Psoas muscle (tissue), 8 donors: ENCODE data around the gene ACBD7. TPM values are rescaled to one million over a fixed set of nuclear protein-coding genes. Genes with fewer than 3 reads are reported as not detected.
A peak's percentile ranks its signal among the peaks of the same experiment; 100 is the strongest.

ENCODE experiments used
- ATAC-seq, 4 donors: fragments of 200-7000 bp; cut with Tn5 transposase; one replicate each; pipeline ENCODE4 v1.9.1; 2020; ENCODE audit warnings: moderate library complexity in 3 of 4, mild to moderate bottlenecking in 2 of 4
- DNase-seq, 2 donors: peaks; one replicate each; pipeline ENCODE4 v3.0.0-alpha.2; 2020
- H3K27ac ChIP-seq: fragments of 200-600 bp; one replicate; pipeline ENCODE4 v1.8.0; 2022
- H3K27me3 ChIP-seq, 3 donors: fragments of 200-600 bp in 1 of 3; one replicate each; pipeline versions ENCODE4 v1.6.1 to v1.8.0; 2013 to 2022; ENCODE audit warnings: low read length in 2 of 3, mild to moderate bottlenecking in 2 of 3, moderate library complexity in 1 of 3; ENCODE audit not compliant: insufficient read depth in 3 of 3
- H3K36me3 ChIP-seq, 2 donors: fragments of 200-600 bp in 1 of 2; one replicate each; pipeline versions ENCODE4 v1.6.1 to v1.8.0; 2013 to 2022; ENCODE audit warnings: low read depth in 1 of 2, mild to moderate bottlenecking in 1 of 2, moderate library complexity in 1 of 2; ENCODE audit not compliant: insufficient read depth in 1 of 2
- H3K4me1 ChIP-seq: fragments of 200-600 bp; one replicate; pipeline ENCODE4 v1.8.0; 2022
- H3K4me3 ChIP-seq: fragments of 200-600 bp; one replicate; pipeline ENCODE4 v1.8.0; 2022; ENCODE audit warnings: mild to moderate bottlenecking
- H3K9me3 ChIP-seq: fragments of 200-600 bp; one replicate; pipeline ENCODE4 v1.8.0; 2022
- CTCF ChIP-seq: fragments of 200-600 bp; IDR thresholded peaks from one replicate; pipeline ENCODE4 v1.8.0; 2022; ENCODE audit warnings: antibody characterized with exemption
- WGBS, 3 donors: extraction: QIAGEN DNeasy Blood & Tissue Kit; methylation state at CpG; one replicate each; pipeline versions ENCODE4 v1.1.6 to v1.1.7; 2013; 5-methylcytosine and 5-hydroxymethylcytosine counted together
- intact Hi-C, 2 donors: fragments of 100-400 bp; cut with DNase I; formaldehyde crosslinking; loops; one replicate each; pipeline versions ENCODE4 v1.11.0 to v1.14.2; 2022
- polyA plus RNA-seq, 3 donors: library from polyadenylated mRNA; stranded (reverse); fragments of 200-250 nt; gene quantifications; one replicate each; pipeline ENCODE4 v1.2.3, GENCODE V29; 2013
- total RNA-seq, 4 donors: library from RNA; stranded (reverse); fragmentation: NEBNext Ultra II Directional in 2 of 4; extraction: Animal tissue kit (Norgen Biotek cat#: 25700) in 2 of 4; gene quantifications; one replicate each; pipeline versions ENCODE4 v1.2.1 to v1.2.4, GENCODE V29; 2021 to 2023
- donor health status: healthy with polysubstance abuse.
- donor health status: DM: no; HTN: no; CAD: no; lungs with moderate emphysema.
- donor health status: Bipolar disorder and iron deficiency.
- donor health status: healthy.
- donor health status: DM: yes; HTN: yes; CAD: no.
- donor health status: DM: no; HTN: no; CAD: no.
- donor health status: DM: no; HTN: no; CAD: no.
- donor health status: DM: yes; HTN: yes; CAD: no.

ACBD7 gene
- total and polyA plus RNA-seq, 7 donors, result 0.06 TPM; not detected in 6

- no peaks in the 10 kb centered on the region for H3K4me1 ChIP-seq
- 83% methylated on average over 5 of the region's 5 CpGs for WGBS, 3 donors
- no peak for TF ChIP-seq CTCF
- ATAC-seq (no peak), DNase-seq (no peak)
- H3K36me3 ChIP-seq, result no peaks in the 10 kb centered on the region
- H3K9me3 ChIP-seq, result no peaks in the 10 kb centered on the region
- H3K4me3 ChIP-seq, result no peak overlapping the region
- H3K27me3 ChIP-seq, result peaks cover 0 to 9% (median 0%) of the 10 kb centered on the region in 3 donors
- intact Hi-C loops, result no loop called here
- H3K27ac ChIP-seq, result no peak overlapping the region
Observed at GRCh38 chr10:15091418-15091817, 2.8 kb upstream of the ACBD7 start.

GRCh38 chr10:15084502-15084922 lies 4.1 kb downstream of the ACBD7 start:
- no peak for TF ChIP-seq CTCF
- no peaks in the 10 kb centered on the region for H3K9me3 ChIP-seq
- 4 to 12% (median 6%) methylated on average over 7 of the region's 7 CpGs for WGBS, 3 donors
- no peak for DNase-seq
- ATAC-seq, result peak in 3 of 4 donors; percentile 36 to 46 (median 42)
- H3K36me3 ChIP-seq, result no peaks in the 10 kb centered on the region
- no peak overlapping the region for H3K27ac ChIP-seq
- intact Hi-C loops, result no loop called here
- peaks cover 9% of the 10 kb centered on the region for H3K4me1 ChIP-seq
- H3K27me3 ChIP-seq, result peaks cover 0 to 16% (median 0%) of the 10 kb centered on the region in 3 donors
- H3K4me3 ChIP-seq, result peak overlapping the region; percentile 62

GRCh38 chr10:15083674-15084501 lies 4.7 kb downstream of the ACBD7 start:
- DNase-seq (no peak), ATAC-seq (no peak)
- H3K27ac ChIP-seq, result no peak overlapping the region
- no peaks in the 10 kb centered on the region for H3K36me3 ChIP-seq
- peak overlapping the region; percentile 62 for H3K4me3 ChIP-seq
- H3K9me3 ChIP-seq, result no peaks in the 10 kb centered on the region
- 55 to 56% (median 55%) methylated on average over 18 of the region's 18 CpGs for WGBS, 3 donors
- intact Hi-C loops, result no loop called here
- peaks cover 9% of the 10 kb centered on the region for H3K4me1 ChIP-seq
- no peak for TF ChIP-seq CTCF
- peaks cover 0 to 16% (median 0%) of the 10 kb centered on the region in 3 donors for H3K27me3 ChIP-seq

- no peak for DNase-seq
- Histone ChIP-seq H3K4me1 (no peaks in the 10 kb centered on the region), H3K9me3 (no peaks in the 10 kb centered on the region), H3K27ac (no peak overlapping the region), H3K4me3 (no peak overlapping the region), H3K36me3 (no peaks in the 10 kb centered on the region), H3K27me3 (no peaks in the 10 kb centered on the region)
- 88 to 94% (median 89%) methylated on average over 3 of the region's 3 CpGs for WGBS, 3 donors
- intact Hi-C loops, result no loop called here
- TF ChIP-seq CTCF, result no peak
- ATAC-seq, result no peak
Observed at GRCh38 chr10:15075421-15075820, 13.2 kb downstream of the ACBD7 start.
